LNCaP clone FGC (cell line): Measurements from ENCODE around the gene CCDC181.

Experiments used
- DNase-seq: peaks from one replicate; pipeline ENCODE4 v3.0.0-alpha.2; 2011; ENCODE audit warnings: low read depth
- H3K4me3 ChIP-seq: 2 replicates; pipeline ENCODE4 v1.5.1; 2011; ENCODE audit warnings: mild to moderate bottlenecking, low read depth, low read length, control low read depth
- TF ChIP-seq, protein P1 (sequence below): IDR thresholded peaks from 2 replicates; pipeline ENCODE4 v1.5.1; 2012; ENCODE audit warnings: mild to moderate bottlenecking; ENCODE audit not compliant: control insufficient read depth, insufficient read depth; ENCODE audit errors: extremely low read depth

CCDC181 gene

GRCh38 chr1:169368406-169368769 lies 58.9 kb downstream of the CCDC181 start:
- H3K4me3 ChIP-seq: peak overlapping the region; percentile 77
- TF ChIP-seq, protein P1, sequence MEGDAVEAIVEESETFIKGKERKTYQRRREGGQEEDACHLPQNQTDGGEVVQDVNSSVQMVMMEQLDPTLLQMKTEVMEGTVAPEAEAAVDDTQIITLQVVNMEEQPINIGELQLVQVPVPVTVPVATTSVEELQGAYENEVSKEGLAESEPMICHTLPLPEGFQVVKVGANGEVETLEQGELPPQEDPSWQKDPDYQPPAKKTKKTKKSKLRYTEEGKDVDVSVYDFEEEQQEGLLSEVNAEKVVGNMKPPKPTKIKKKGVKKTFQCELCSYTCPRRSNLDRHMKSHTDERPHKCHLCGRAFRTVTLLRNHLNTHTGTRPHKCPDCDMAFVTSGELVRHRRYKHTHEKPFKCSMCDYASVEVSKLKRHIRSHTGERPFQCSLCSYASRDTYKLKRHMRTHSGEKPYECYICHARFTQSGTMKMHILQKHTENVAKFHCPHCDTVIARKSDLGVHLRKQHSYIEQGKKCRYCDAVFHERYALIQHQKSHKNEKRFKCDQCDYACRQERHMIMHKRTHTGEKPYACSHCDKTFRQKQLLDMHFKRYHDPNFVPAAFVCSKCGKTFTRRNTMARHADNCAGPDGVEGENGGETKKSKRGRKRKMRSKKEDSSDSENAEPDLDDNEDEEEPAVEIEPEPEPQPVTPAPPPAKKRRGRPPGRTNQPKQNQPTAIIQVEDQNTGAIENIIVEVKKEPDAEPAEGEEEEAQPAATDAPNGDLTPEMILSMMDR: no peak
- DNase-seq: peak; percentile 3

- peak within 1 kb of the TSS; percentile 77 for H3K4me3 ChIP-seq
- DNase-seq: peak; percentile 96
- TF ChIP-seq, protein P1: no peak
These were observed 59.4 kb downstream of the CCDC181 start, which contains the start of the genes BLZF1 and NME7 for GRCh38 chr1:169367686-169368405. BLZF1 (plus strand) TSS chr1:169368195; CDS start chr1:169369523, 1,328 bp downstream. NME7 (minus strand) TSS chr1:169367797; CDS start chr1:169367710, 87 bp downstream.

- TF ChIP-seq, protein P1: no peak
- no peak for DNase-seq
These were observed 60.1 kb downstream of the CCDC181 start for GRCh38 chr1:169367096-169367685.

DNA sequence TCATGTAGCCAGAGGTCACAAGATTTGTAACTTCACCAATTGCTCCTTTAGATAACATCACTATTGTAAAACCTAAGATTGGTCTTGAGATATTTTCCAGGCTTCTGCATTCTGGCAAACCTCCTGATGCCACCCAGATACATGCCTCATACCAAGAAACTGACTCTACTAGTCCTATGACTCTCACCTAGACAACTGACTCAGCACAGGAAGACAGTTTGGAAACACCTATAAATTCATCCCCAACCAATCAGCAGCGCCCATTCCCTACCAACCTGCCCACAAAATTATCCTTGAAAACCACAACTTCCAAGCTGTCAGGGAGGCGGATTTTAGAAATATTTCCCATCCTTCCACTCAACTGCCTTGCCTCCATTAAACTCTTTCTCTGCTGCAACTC lies 62.3 kb downstream of the CCDC181 start:
- TF ChIP-seq, protein P1: no peak
- DNase-seq: no peak
- H3K4me3 ChIP-seq: no peak overlapping the region

More at GRCh38 chr1:169367096-169367685, 60.1 kb downstream of the CCDC181 start:
- H3K4me3 ChIP-seq: peak overlapping the region; percentile 77

- no peak for DNase-seq
- no peak overlapping the region for H3K4me3 ChIP-seq
- TF ChIP-seq, protein P1: no peak
These were observed 64.1 kb downstream of the CCDC181 start for GRCh38 chr1:169363046-169363730.

GRCh38 chr1:169361281-169361680 lies 66.0 kb downstream of the CCDC181 start:
- DNase-seq: no peak
- H3K4me3 ChIP-seq: no peak overlapping the region
- TF ChIP-seq, protein P1: no peak
